HG03378 (cell line): ENCODE results near the gene KLHL17.

Experiments
- ATAC-seq: cut with Tn5 transposase; IDR thresholded peaks from one replicate; pipeline ENCODE4 v1.9.1; 2021; ENCODE audit warnings: mild to moderate bottlenecking, moderate library complexity; ENCODE audit not compliant: unreplicated experiment

KLHL17 gene

DNA sequence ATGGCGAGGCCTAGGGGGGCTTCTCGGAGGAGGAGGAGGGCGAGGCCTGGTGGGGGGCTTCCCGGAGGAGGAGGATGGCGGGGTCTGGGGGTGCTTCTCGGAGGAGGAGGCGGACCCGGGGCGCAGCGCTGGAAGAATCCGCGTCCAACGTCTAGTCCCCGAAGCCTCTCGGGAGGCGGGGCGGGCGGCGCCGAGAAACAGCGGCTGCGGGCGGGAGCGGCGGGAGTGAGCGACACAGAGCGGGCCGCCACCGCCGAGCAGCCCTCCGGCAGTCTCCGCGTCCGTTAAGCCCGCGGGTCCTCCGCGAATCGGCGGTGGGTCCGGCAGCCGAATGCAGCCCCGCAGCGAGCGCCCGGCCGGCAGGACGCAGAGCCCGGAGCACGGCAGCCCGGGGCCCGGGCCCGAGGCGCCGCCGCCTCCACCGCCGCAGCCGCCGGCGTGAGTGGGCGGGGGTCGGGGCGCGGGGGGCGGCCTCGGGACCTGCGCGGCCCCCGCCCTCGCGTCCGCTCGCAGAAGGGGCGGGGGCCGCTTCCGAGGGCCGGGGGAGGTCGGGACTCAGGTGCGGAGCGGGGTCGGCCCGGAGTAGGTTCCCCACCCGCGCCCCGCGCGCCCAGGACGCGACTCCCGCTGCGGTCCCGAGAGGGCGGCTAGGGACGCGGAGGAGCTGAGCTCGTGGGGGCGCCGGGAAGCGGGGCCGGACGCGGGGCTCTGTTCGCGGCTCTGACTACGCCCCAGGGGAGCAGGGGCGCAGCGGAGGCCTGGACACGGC lies at the start of gene KLHL17:
TSS of gene KLHL17 (plus strand) at position 222 of the 769 bp plus-strand sequence. CDS start at position 332, 110 bp downstream.
- no peak for ATAC-seq

DNA sequence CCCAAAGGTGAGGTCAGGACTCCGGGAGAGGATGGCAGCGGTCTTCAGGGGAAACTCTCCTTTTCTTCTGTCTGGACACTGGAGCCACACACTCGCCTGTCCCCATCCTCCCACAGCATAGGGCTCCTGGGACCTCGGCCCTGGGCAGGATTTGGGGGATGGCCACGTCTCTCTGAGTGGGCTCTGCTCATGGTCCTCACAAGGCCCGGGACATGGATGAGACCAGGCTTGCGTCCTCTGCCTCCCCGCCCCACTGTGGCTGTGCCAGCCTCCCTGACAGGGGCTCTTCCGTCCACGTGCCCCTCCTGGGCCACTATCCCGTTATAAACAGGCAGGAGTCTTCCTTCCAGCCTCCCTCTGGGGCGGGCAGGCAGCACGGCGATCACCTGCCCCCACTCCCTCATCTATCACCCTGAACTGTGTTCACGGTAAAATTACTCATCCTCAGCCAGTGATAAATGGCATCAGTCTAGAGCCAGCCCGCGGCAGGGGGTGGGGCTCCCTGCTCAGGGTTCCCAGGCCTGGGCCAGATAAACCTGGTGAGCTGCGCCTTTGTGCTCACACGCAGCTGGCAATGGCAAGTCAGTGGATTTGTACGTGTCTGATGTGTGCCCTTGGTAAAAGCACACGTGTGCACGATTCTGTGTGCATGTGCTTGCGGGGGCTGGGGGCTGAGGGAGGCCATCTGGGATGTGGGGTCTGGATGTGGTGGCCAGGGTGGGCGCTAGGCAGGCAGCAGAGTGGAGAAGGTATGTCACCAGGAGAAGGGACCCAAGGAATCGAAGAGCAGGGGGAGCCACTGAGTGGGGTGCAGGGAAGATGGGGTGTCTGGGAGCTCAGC lies 49.3 kb upstream of the KLHL17 start:
- ATAC-seq, result no peak

DNA sequence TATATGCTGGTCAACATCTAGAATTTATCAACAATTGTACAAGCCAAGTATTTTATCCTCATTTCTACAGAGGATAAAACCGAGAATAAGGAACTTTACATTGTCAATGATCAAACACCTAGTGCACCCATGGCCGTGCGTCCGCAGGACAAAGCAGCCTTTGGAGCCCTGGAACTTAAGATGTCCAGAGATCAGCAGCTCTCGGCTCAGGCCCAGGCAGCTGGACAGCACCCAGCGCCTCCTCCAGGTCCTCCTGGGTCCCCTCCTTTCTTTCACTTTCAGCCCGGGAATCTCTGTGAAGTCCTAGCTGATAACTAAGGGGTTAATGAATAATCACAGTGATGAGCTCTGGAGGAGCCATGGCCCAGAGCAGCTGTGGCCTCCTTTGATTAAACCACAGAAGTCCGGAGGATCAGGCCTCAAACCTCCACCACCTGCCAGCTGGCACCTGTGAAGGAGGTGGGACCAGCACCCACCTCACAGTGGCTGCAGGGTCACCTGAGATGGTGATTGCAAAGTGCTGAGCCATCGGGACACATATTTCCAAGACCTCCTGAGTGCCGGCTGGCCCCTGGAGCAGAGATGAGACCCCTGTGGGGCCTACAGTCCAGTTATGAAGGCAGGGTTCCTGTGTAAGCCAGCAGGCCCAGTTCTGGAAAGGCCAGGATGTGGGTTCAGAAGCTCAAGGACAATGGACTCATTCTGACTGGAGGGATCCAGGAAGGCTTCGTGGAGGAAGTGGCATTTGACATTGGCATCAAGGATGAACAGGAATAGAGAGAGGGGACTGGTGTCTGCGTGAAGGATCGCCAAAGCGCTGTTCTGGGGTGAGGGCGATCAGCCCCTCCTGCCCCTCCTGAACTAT lies 48.3 kb upstream of the KLHL17 start:
- ATAC-seq, result no peak

DNA sequence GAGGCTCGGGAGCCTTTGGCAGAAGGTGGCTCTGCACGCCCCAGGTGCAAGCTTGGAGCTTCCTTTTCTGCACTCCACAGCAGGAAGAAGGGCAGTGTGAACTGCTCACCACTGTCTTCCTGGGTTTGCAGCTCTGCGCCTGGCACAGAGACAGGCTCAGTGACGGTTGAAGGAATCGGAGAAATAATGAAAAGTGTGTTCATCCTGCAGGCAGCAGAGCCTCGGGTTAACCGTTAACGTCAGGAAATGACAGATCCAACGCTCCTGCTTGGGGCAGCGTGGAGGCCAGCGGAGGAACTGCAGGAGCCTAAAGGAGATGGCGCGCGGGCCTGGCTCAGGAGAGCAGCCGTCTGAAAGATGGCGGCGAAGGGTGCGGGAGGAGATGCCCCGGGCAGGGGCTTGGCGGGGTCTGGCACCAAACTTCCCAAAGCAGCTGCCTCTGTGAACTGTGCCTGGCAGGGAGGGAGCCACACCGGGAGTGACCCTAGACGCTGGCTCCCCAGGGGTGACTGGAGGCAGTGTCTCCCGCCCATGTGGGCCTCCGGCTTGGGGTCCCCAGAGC lies 47.6 kb upstream of the KLHL17 start:
- no peak for ATAC-seq

DNA sequence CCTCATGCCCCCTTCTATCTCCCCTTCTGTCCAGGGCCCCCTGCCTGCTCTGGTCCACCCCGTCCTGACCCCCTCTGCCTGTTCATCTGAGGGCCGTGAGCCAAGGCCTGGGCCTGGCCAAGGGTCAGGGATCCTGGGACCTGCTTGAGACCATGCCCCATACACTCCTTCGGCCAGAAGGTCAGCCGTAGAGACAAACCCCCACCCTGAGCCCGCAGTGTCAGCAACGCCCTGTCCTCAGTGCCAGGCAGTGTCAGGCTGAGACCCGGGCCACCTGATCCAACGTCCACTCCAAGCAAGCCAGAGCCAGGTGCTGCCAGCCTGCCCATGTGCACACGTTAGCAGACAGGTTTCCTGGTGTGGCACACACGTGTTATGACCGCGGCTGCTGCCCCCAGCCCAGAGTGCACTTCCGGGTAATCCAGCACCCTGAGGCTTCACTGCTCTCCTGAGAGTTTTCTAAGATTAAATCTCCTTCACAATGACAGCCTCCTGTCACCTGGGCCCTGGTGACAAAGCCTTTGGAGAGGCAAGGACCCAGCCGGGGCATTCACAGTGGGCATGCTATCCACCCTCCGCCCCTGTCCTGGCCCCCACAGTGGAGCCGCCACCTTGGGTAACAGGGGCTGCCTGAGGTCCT lies 46.8 kb upstream of the KLHL17 start:
- ATAC-seq, result no peak

DNA sequence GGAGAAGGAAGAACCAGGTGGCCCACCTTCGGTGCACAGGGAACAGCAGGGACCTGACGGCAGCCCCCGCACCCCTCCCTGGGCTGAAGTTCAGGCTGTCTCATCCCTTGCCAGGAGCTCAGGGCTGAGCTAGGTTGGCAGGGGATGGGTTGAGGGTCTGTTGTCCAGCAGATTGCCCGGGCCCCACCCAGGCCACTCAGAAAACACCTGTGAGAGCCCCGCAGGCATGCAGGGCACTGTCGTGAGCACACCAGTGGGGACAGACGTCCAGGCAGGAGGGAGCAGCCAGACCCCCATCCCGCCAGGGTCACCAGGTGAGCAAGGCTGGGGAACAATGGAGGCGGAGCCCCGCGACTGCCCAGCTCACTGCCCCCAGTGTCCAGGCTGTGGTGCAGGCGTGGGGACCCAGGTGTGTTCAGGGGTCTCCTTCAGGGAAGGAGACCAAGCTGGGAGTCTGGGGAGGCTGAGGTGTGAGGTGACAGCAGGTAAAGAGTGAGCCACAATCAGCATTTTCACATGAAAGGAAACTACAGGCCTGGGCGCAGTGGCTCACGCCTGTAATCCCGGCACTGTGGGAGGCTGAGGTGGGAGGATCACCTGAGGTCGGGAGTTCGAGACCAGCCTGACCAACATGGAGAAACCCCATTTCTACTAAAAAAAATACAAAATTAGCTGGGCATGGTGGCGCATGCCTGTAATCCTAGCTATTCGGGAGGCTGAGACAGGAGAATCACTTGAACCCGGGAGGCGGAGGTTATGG lies 46.1 kb upstream of the KLHL17 start:
- no peak for ATAC-seq

DNA sequence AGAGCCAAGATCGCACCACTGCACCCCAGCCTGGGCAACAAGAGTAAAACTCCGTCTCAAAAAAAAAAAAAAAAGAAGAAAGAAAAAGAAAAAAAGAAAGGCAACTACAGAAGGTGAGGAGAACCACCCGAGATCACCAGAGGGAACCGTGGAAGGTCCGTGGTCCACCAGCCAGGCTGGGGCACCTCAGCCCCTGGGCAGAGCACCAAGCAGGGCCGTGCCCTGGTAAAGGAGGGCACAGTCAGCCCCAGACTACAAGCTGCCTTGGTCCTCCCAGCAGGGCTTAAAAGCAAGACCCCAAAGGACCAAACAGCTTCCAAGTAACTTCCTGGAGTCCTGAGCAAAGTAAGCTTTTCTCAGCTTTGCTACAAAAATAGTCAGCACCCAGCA lies 45.5 kb upstream of the KLHL17 start:
- ATAC-seq, result no peak

DNA sequence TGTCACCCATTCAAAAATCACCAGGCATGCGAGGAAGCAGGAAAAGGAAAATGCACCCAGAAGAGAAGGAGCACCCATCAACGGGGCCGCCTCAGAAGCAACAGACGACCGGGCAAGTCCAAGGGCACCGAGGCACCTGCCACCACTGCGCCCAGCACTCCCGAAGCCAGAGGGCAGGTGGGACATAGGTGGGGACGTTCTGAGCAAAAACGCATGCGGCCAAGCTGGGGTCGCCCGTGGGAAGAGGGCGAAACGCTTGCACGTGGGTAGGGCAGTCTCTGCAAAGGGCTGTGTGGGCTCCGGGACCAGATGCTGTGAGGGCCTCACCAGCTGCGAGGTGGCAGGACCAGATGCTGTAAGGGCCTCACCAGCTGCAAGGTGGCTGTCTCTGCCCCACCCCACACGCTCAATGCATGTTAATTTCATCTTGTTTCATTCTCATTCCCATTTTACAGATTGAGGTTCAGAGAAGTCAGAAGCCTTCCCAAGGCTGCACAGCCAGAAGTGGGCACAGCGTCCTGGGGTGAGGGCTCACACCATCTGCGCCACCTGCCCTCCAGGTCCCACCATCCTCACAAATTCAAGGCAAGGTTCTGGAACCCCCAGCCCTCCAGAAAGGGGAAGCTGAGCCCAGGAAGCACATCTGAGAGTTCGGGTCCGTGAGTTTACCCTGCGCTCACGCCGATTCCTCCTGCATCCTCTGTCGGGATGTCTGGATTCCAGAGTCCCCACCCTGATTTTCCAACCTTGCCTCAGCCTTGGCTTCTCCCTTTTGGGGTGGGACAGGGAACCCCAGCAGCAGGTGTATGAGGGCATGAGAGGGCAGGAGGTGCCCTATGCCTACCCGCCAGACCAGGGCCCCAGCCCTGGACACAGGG lies 44.9 kb upstream of the KLHL17 start:
- ATAC-seq, result no peak

DNA sequence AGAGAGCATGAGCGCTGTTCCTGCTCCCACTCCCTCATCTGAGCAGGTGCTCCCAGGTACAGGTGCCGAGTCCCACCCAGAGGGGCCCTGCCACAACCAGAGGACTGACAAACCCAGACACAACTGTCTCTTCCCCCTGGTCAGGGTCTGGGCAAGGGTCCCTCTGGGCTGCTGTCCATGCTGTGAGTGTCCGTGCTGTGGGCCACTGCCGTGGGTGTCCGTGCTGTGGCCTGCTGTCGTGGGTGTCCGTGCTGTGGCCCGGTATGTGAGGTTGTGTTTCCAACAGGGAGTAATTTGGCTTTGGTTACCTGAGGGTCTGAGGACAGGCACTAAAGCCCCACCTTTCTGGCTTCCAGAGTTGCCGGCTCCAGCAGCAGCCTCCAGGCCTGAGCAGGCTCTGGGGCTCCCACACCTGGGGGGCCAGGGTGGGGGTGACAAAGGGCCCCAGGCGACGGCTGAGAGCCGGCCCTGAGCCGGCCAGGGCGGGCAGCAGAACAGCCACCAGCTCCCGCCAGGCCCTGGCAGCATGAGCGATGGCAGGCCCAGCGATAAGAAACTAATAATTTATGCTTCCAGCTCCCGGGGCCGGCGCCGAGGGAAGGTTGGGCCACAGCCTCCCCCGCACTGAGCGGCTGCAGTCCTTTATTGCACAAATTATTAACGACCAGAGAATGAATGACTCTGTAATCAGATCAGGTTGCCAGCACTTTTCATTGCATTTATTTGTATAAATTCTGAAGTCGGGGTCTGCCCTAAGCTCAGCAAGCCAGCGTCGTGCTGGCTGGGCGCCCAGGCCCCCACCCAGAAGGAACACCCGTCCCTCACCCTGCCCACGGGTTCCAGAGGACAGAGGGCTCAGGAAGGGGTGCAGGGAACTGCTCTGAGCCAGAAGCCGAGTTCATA lies 44.0 kb upstream of the KLHL17 start:
- no peak for ATAC-seq

DNA sequence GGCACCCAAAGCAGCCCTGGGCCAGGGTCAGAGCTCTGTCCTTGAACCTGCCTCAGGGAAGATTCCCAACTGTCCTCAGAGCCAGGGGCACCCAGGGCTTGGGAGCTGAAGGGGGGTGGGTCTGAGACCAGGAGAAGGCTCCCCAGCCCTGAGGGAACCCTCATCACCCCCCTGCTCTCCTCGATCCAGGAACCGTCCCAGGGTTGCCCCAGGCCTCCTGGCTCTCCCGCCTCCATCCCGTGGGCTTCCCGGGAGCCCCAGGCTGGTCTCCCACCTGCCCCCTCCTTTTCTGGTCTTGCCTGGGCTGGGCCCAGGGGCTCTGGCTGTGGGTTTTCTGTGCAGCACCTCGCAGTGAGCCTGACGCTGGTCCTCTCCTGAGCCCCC lies 43.3 kb upstream of the KLHL17 start:
- no peak for ATAC-seq

DNA sequence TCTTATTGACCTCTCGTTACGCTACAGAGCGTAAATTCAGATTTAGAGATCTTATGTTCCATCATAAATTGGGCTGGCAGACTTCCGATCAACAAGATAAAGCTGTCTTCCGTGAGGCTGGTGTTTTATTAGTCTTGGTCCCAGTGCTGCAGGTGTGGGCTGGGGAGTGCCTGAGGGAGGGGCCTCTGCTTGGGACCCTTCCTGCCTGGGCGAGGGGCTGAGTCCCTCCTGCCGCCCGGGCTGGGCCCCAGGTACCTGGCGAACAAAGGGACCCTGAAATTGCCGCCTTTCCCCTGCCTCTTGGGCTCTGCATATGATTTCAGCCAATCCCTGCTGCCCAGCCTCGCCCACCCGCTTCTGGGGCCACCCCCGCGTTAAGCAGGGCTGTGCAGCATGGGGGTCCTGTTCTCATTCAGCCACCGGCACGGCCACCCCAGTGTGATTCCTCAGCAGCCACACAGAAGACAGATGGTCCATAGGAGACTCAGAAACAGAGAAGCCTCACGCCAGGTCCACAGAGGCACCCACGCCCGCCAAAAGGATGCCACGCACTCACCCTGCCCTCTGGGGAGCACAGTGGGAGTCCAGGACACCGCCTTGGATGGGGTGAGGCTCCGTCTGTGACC lies 42.8 kb upstream of the KLHL17 start:
- no peak for ATAC-seq

DNA sequence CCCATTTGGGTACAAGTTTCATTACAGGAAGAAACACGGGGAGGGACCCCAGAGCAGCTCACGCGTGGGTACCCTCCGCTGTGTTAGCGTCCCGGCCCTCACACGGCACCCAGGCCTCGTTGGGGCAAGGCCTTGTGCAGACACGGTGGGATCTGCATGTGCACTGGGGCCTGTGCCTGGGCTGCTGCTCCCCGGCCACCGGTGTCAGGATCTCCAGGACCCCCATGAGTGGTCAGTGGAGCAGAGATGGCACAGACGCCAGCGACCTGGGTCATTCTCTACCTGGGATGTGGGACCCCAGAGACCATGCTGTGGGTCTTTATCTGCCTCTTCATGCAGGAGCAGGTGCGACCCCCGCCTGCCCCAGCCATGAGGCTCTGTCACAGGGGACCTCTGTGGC lies 42.0 kb upstream of the KLHL17 start:
- no peak for ATAC-seq

DNA sequence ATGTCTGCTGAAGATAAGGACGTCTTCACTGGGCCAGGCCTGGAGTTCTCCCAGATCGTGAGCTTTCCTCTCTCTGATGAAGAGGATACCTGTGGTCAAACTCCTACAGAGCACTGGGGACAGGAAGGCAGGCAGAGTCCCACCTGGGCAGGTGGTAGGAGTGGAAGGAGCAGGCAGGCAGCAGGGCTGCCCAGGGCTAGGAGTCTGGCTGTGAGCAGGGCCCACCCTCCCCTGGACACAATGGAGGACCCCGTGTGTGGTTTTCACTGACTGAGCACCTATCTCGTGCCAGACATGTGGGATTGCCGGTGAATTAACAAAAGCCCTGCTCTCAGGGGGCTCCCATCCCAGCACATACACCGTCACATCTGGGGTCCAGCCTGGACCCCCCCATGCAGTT lies 41.5 kb upstream of the KLHL17 start:
- no peak for ATAC-seq

DNA sequence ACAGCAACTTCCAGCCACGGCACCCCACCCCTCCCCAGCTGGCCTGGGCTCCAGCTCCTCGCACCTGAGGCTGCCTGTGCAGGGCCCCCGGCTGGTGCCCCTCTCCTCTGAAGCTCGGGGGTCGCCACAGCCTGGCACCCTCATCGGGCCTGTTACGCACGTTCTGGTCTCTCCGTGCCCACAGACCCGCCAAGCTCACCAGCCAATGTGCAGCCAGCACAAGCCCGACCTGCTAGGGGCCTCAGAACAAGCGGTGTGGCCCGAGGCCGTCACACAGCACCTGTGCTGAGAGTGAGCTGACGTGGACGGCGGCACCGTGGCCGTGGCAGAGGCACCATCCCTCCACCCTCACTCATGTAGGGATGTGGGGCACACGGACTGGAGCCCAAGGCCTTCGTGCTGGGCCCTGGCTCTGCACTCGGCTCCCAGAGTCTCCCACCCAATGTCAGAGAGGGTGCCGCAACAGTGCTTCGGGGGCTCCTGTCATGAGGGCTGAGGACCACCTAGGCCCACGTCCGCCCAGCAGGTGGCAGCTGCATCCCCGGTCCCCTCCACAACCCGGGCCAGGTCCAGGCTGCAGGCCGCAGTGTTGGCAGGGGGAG lies 41.0 kb upstream of the KLHL17 start:
- no peak for ATAC-seq

DNA sequence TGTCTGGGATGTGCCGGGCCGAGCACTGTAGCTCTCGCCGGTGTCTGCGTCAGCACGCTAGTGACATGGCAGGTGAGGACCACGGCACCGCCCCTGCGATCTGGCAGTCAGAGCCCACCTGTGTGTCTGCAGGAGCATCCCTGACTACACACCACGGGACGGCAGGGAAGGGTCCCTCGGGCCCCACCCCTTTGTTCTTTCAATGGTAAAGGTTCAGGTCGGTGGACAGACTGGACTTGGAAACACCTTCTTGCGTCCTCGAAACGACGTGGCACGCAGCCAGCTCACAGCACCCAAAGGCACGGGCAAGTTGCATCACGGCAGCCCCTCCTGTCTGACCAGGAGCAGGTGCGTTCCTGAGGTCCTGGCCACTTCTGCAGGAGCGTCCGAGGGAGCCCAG lies 40.4 kb upstream of the KLHL17 start:
- ATAC-seq, result no peak

DNA sequence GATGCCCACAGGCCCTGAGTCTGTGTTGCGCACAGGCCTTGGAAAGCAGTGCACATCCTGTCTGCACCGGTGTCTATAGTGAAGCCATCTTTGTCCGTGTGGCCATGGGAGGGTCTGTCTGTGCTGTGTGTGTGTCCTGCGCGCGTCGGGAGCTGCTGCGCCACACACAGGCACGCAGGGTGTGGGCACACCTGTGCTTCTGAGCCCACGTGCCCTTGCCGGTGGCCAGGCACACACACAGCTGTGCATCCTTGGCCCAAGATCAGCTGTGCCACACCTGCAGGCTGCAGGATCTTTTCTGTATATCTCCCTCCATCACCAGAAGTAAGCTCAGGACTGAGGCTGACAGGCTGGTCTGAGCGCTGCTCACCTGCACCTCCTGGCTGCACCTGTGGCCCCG lies 39.9 kb upstream of the KLHL17 start:
- ATAC-seq, result no peak
